Activated CD4-positive, alpha-beta T cell treated with anti-CD3 and anti-CD28 coated beads, Interleukin-2, amount 10 ng/mL, durations not matched to agents 7 days and 5 days (primary cell): ENCODE results near the gene GUCY2D. TPM values are rescaled to one million over a fixed set of nuclear protein-coding genes. Genes with fewer than 3 reads are reported as not detected.

Experiments
- CTCF ChIA-PET: fragments of 350-600 bp; sonication (Branson Sonifier 250); formaldehyde crosslinking; loops from one replicate; lab custom pipeline; 2021; ENCODE audit warnings: antibody characterized with exemption; lab: Charles Lee
- POLR2A ChIA-PET: fragments of 350-600 bp; sonication (Branson Sonifier 250); formaldehyde crosslinking; loops from one replicate; lab custom pipeline; 2021; ENCODE audit warnings: antibody characterized with exemption; lab: Charles Lee
- DNase-seq: peaks from one replicate; pipeline ENCODE4 v3.0.0-alpha.2; 2020
- H3K27ac Mint-ChIP-seq: one replicate; pipeline ENCODE4 v1.8.0; 2021; ENCODE audit warnings: mild to moderate bottlenecking, moderate library complexity, mixed read lengths
- H3K27me3 Mint-ChIP-seq: one replicate; pipeline ENCODE4 v1.8.0; 2021; ENCODE audit warnings: mixed read lengths
- H3K36me3 Mint-ChIP-seq: one replicate; pipeline ENCODE4 v1.8.0; 2021; ENCODE audit warnings: low read depth, mixed read lengths
- H3K4me1 Mint-ChIP-seq: one replicate; pipeline ENCODE4 v1.8.0; 2021; ENCODE audit warnings: mixed read lengths
- H3K4me3 Mint-ChIP-seq: one replicate; pipeline ENCODE4 v1.8.0; 2021; ENCODE audit warnings: mild to moderate bottlenecking, moderate library complexity, mixed read lengths
- H3K9me3 Mint-ChIP-seq: one replicate; pipeline ENCODE4 v1.8.0; 2021; ENCODE audit warnings: mixed read lengths
- total RNA-seq, 2 experiments: library from RNA; stranded (reverse); gene quantifications; one replicate each; pipeline ENCODE4 v1.2.3, GENCODE V29; 2021

Gene GUCY2D
- total RNA-seq, 2 experiments from 2014 or later = not detected

DNA sequence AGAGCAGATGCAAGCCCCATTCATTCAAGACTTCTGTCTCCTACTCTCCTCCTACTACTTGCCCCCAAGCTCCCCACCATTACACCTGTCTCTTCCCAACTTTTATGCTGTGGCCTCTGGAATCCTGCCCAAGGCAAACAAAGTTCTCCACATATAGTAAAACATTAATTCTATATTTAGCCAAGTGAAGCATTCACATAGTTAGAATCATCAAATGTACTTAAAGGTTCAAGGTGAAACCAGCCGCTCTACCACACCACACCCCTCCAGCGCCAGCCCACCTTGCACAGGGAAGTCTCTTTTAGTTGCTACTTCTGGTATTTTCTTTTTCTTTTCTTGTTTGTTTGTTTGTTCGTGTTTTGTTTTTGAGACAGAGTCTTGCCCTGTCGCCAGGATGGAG, 25.4 kb upstream of the GUCY2D start:
- Mint-ChIP-seq H3K27ac (no peak overlapping the region), H3K9me3 (peaks cover 15% of the 10 kb centered on the region), H3K4me1 (no peaks in the 10 kb centered on the region), H3K36me3 (peaks cover 13% of the 10 kb centered on the region), H3K27me3 (peaks cover 12% of the 10 kb centered on the region), H3K4me3 (no peak overlapping the region)
- no peak for DNase-seq
- ChIA-PET POLR2A (no interaction called here), CTCF (interaction anchor here (4.2 kb wide), 1 partner anchor 13 kb away, joined by 19 read pairs; no protein-coding TSS in a partner anchor)

DNA sequence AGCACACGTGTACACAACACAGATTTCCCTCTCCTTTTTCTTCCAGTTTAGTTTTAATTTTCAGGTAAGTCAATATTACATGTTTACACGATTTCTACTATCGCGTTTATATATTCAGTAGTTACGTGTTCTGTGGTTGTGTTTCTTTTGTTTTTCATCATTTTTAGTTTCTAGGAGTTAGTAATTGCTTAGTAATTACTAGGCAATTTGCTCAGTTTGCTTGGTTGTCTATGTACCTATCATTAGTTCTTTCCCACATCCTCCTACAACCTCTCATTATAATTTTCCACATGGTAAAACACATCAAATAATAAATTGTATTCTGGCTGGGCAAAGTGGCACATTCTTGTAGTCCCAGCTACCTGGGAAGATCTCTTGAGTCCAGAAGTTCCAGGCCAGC, 24.6 kb upstream of the GUCY2D start:
- H3K27ac Mint-ChIP-seq = no peak overlapping the region
- no peaks in the 10 kb centered on the region for H3K4me1 Mint-ChIP-seq
- peaks cover 13% of the 10 kb centered on the region for H3K36me3 Mint-ChIP-seq
- H3K9me3 Mint-ChIP-seq = peaks cover 15% of the 10 kb centered on the region
- H3K4me3 Mint-ChIP-seq = no peak overlapping the region
- POLR2A ChIA-PET = no interaction called here
- CTCF ChIA-PET = interaction anchor here (0.7 to 4.2 kb wide), 5 partner anchors 12 to 848 kb away, joined by 3 to 19 read pairs (median 3); no protein-coding TSS in a partner anchor
- H3K27me3 Mint-ChIP-seq = peaks cover 12% of the 10 kb centered on the region
- DNase-seq = no peak

DNA sequence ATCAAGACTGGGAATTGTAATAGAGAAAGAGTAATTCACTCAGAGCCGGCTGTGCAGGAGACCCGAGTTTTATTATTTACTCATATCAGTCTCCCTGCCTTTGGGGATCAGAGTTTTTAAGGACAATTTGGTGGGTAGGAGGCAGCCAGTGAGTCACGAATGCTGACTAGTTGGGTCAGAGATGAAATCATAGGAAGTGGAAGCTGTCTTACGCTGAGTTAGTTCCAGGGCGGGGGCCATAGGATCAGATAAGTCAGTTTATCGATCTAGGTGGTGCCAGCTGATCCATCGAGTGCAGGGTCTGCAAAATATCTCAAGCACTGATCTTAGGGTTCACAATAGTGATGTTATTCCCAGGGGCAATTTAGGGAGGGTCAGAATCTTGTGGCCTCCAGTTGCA, 20.2 kb upstream of the GUCY2D start:
- Mint-ChIP-seq H3K27me3 (peaks cover 5% of the 10 kb centered on the region), H3K4me3 (no peak overlapping the region), H3K36me3 (no peaks in the 10 kb centered on the region), H3K4me1 (no peaks in the 10 kb centered on the region), H3K27ac (no peak overlapping the region), H3K9me3 (no peaks in the 10 kb centered on the region)
- ChIA-PET POLR2A (no interaction called here), CTCF (interaction anchor here (1.0 to 2.7 kb wide), 4 partner anchors 36 to 65 kb away, joined by 3 to 6 read pairs (median 4); no protein-coding TSS in a partner anchor)
- no peak for DNase-seq

DNA sequence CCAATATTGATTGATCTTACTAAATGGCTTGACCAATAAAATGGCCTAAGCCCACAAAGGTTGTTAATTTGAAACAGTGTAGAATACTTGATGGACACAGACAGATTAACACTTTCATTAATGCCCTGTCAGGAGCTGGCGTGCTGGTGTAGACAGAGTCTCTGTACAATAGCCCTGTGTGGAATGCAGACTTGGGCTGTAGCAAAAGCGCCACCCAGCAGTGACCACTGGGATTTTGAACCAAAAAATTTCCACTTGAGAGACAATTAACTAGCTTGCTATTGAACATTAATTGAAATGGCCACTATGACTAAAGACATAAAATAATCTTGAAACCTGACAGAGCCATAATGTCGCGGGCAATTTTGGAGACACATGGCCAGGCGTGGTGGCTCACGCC, 19.7 kb upstream of the GUCY2D start:
- H3K9me3 Mint-ChIP-seq = no peaks in the 10 kb centered on the region
- no peak overlapping the region for H3K4me3 Mint-ChIP-seq
- DNase-seq = no peak
- no peaks in the 10 kb centered on the region for H3K36me3 Mint-ChIP-seq
- POLR2A ChIA-PET = no interaction called here
- CTCF ChIA-PET = interaction anchor here (1.4 to 2.7 kb wide), 2 partner anchors 37 to 59 kb away, joined by 3 to 6 read pairs; no protein-coding TSS in a partner anchor
- no peaks in the 10 kb centered on the region for H3K4me1 Mint-ChIP-seq
- H3K27ac Mint-ChIP-seq = no peak overlapping the region
- H3K27me3 Mint-ChIP-seq = peaks cover 10% of the 10 kb centered on the region

DNA sequence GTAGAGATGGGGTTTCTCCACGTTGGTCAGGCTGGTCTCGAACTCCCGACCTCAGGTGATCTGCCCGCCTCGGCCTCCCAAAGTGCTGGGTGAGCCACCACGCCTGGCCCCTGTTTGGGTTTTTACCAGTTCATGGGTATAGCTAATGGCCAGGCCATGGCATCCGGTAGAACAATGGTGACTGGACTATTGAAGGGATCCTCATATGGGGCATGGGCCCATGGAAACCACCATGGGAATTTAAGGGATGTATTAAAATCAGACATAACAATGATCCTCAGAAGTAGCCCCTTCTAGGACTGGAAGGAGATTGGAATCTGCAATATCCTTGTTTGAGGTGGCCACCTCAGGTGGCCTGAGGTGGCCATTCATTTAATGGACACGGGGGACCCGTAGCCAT, 17.5 kb upstream of the GUCY2D start:
- Mint-ChIP-seq H3K4me1 (peaks cover 14% of the 10 kb centered on the region), H3K36me3 (no peaks in the 10 kb centered on the region), H3K27ac (no peak overlapping the region), H3K9me3 (no peaks in the 10 kb centered on the region), H3K4me3 (no peak overlapping the region), H3K27me3 (peaks cover 10% of the 10 kb centered on the region)
- ChIA-PET POLR2A (no interaction called here), CTCF (interaction anchor here (1.2 to 2.7 kb wide), 3 partner anchors 39 to 297 kb away, joined by 3 to 7 read pairs (median 6); partner anchors contain the start of gene TP53)
- no peak for DNase-seq

DNA sequence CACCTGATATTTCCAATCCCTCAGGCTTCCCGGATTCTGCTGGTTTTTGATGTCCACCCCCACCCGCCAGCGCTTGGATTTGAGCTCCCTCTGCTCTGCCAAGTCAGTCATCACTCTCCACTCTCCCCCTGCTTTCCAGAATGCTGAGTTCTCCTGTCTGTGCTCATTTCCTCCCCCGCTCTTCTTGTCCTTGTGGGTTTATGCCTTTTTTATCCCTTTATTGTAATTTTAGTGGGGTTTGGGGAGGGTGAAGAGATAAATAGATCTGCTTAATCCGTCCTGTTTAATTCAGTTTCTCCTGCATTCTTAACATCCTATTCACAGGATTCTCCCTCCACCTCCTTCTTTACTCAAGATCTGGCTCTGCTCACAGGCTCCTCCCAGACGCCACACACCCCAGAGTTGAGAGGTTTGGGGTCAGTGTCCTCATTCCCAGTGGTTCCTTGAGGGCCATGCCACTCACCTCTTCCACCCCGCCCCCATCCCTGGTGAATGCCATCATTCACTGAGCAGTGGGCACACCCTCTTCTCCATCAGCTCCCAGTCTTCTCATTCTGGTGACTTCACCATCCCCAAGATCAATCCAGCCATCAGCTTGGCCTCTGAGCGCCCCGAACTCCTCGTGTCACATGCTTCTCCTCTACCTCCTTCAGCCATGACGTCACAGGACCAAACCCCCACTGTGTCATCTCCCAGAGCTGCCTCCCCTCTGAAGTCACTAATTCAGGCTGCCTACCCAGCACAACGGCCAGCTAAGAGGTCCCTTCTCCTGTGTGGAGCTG, 15.1 kb upstream of the GUCY2D start:
- CTCF ChIA-PET = interaction anchor here (0.5 to 4.2 kb wide), 8 partner anchors 8 to 226 kb away, joined by 3 to 38 read pairs (median 4); partner anchors contain the start of gene RNF227
- Mint-ChIP-seq H3K36me3 (no peaks in the 10 kb centered on the region), H3K9me3 (no peaks in the 10 kb centered on the region), H3K4me3 (no peak overlapping the region), H3K4me1 (peaks cover 30% of the 10 kb centered on the region), H3K27ac (peak overlapping the region; percentile 4), H3K27me3 (peaks cover 8% of the 10 kb centered on the region)
- POLR2A ChIA-PET = no interaction called here
- DNase-seq = no peak

DNA sequence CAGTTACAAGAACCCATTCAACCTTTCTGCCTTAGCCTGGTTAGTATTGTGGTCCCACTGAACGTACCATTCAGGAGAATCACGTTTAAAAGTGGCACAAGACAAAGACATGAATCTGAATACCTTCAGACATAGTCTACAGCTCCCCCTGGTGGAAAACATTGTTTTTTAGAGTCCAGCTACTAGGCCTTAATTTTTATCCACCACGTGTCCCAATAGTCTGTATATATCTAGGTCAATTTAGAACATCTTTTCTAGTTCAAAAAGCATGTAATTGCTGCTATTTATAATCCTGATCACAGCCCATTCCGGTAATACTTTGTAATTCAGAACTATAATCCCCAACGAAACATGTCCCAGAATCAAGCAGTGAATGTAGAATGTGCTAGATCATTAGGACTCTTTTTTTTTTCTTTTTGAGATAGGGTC, 13.7 kb upstream of the GUCY2D start:
- ChIA-PET POLR2A (interaction anchor here (0.6 kb wide), 1 partner anchor 50 kb away, joined by 3 read pairs; no protein-coding TSS in a partner anchor), CTCF (interaction anchor here (0.6 to 4.2 kb wide), 21 partner anchors 10 to 306 kb away, joined by 3 to 38 read pairs (median 4); partner anchors contain the start of genes NAA38 and RNF227)
- DNase-seq = peak; percentile 86
- H3K27ac Mint-ChIP-seq = peak overlapping the region; percentile 74
- H3K27me3 Mint-ChIP-seq = peaks cover 8% of the 10 kb centered on the region
- H3K36me3 Mint-ChIP-seq = no peaks in the 10 kb centered on the region
- no peak overlapping the region for H3K4me3 Mint-ChIP-seq
- H3K4me1 Mint-ChIP-seq = peaks cover 35% of the 10 kb centered on the region
- no peaks in the 10 kb centered on the region for H3K9me3 Mint-ChIP-seq

DNA sequence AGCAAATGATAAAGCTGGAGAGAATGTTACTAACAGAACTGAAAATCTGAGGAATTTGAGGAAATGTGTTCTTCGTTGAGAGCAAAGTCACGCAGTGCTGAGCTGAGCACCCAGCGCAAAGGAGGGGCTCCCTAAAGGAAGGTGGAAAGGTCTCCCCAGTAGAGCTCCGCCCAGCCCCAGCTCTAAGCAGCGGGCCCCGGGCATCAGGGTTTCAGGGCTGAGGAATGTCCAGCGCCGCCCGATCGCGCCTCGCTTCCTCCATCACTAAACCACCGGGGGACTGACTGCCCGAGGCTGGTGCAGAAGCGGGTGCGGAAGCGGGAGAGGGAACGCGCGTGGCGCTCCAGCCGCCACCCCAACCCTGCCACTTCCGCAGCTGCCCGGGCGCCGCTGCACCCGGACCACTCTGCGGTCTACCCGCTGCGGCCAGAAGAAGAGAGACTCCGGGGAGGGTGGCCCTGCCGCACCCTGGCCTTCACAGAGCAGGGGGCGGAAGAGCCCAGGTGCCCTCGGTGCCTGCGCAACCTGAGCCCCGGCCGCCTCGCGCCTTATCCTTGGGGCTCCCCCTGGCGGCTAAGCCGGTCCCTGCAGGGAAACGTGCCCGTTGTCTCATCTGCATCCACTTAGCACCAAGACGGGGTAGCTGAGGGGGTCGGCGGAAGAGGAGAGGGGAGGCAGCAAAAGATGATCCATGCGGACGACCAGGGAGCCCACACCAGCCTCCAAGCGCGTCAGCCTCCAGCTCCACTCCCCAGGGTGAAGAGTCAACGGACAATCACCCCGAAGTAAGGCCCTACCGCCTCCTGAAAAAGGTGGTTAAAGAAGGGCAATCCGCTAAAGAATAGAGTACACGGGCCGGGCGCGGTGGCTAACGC, 12.4 kb upstream of the GUCY2D start:
- Mint-ChIP-seq H3K4me1 (peaks cover 35% of the 10 kb centered on the region), H3K4me3 (peak overlapping the region; percentile 75), H3K27me3 (peaks cover 6% of the 10 kb centered on the region), H3K9me3 (no peaks in the 10 kb centered on the region), H3K36me3 (no peaks in the 10 kb centered on the region), H3K27ac (peak overlapping the region; percentile 94)
- ChIA-PET POLR2A (interaction anchor here (0.9 to 1.0 kb wide), 2 partner anchors 77 to 133 kb away, joined by 4 to 7 read pairs; partner anchors contain the start of gene NAA38), CTCF (interaction anchor here (0.5 to 4.2 kb wide), 42 partner anchors 8 to 841 kb away, joined by 3 to 38 read pairs (median 5); partner anchors contain the start of genes CNTROB, GUCY2D, KCNAB3 and NAA38)
- DNase-seq = peak; percentile 92

DNA sequence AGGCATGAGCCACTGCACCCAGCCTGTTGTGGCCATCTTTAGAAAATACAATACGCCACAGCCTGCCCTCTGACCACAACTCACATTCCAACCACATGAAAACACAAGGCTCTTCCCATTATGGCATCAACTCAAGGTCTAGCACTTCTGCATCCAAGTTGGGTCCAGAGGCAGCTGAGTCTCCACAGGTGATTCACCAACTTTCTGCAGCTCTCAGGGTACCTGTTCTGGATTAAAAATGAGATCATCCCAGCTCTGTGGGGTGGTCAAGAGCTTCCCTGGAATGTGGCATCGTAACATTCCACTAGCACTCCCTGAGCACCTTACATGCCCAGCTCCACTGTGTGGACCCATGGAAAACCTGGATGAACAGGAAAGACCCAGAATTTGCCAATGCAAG, 9.9 kb upstream of the GUCY2D start:
- CTCF ChIA-PET = interaction anchor here (1.7 kb wide), 1 partner anchor 155 kb away, joined by 3 read pairs; no protein-coding TSS in a partner anchor
- Mint-ChIP-seq H3K4me1 (peaks cover 42% of the 10 kb centered on the region), H3K27ac (no peak overlapping the region), H3K9me3 (no peaks in the 10 kb centered on the region), H3K36me3 (no peaks in the 10 kb centered on the region), H3K27me3 (peaks cover 9% of the 10 kb centered on the region), H3K4me3 (no peak overlapping the region)
- no peak for DNase-seq
- POLR2A ChIA-PET = no interaction called here

DNA sequence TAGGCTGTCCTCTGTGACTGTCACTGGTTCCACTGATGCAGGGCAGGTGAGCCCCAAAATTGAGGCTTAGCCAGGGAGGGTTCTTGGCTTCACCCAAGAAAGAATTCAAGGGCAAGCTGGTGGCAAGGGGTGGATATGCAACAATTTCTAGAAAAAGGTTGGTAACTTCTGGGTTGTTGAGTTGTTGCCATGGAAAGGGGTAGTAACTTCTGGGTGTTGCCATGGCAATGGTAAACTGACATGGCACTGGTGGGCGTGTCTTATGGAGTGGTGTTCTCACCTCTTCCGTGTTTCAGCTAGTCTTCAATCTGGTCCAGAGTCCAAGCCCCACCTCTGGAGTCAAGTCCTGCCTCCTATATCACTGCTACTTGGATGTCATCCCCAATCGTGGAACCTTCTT, 9.5 kb upstream of the GUCY2D start:
- H3K27me3 Mint-ChIP-seq = peaks cover 7% of the 10 kb centered on the region
- peaks cover 42% of the 10 kb centered on the region for H3K4me1 Mint-ChIP-seq
- H3K9me3 Mint-ChIP-seq = no peaks in the 10 kb centered on the region
- CTCF ChIA-PET = interaction anchor here (1.7 kb wide), 1 partner anchor 156 kb away, joined by 3 read pairs; no protein-coding TSS in a partner anchor
- POLR2A ChIA-PET = no interaction called here
- peak; percentile 26 for DNase-seq
- no peak overlapping the region for H3K4me3 Mint-ChIP-seq
- H3K36me3 Mint-ChIP-seq = no peaks in the 10 kb centered on the region
- H3K27ac Mint-ChIP-seq = no peak overlapping the region

DNA sequence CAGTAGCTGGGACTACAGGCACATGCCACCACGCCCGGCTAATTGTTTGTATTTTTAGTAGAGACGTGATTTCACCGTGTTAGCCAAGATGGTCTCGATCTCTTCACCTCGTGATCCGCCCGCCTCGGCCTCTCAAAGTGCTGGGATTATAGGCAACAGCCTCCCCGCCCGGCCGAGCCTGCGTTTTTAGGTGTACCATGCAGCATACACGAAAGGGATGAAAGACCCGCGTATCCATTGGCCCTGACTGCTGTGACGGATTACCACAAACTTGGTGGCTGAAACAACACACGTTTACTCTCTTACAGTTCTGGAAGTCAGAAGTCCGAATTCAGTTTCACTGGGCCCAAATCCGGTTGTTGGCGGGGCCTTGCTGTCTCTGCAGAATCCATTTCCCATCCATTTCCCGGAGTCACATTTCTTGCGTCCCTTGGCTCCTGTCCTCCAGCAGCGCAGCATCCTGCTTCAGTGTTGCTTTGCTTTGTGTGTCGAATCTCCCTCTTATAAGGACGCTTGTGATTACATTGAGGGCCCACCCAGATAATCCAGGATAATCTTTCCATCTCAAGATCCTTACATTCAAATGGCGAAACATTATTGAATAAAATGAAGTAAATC, 8.3 kb upstream of the GUCY2D start:
- no peaks in the 10 kb centered on the region for H3K9me3 Mint-ChIP-seq
- H3K4me3 Mint-ChIP-seq = no peak overlapping the region
- peaks cover 14% of the 10 kb centered on the region for H3K27me3 Mint-ChIP-seq
- no peak overlapping the region for H3K27ac Mint-ChIP-seq
- ChIA-PET POLR2A (no interaction called here), CTCF (no interaction called here)
- no peaks in the 10 kb centered on the region for H3K36me3 Mint-ChIP-seq
- DNase-seq = no peak
- H3K4me1 Mint-ChIP-seq = peaks cover 35% of the 10 kb centered on the region

DNA sequence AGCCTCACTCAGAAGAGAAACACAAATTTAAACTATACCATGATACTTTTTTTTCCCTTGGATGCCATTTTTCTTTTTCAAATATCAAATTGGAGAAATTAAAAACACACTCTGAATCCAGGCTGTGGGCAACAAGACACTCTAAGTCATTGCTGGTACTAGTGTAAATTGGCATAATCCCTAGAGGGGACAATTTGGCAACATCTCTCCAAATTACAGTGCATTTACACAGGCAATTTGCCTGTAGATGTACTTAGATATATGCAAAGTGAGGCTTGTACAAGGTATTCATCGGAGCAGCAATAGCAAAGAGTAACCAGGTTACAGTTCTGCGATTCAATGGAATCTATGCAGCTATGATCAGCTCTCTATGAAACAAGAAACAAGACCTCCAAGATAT, 6.7 kb upstream of the GUCY2D start:
- CTCF ChIA-PET = no interaction called here
- no peak for DNase-seq
- Mint-ChIP-seq H3K4me1 (peaks cover 22% of the 10 kb centered on the region), H3K36me3 (no peaks in the 10 kb centered on the region), H3K9me3 (no peaks in the 10 kb centered on the region), H3K27me3 (peaks cover 23% of the 10 kb centered on the region), H3K4me3 (no peak overlapping the region), H3K27ac (no peak overlapping the region)
- POLR2A ChIA-PET = no interaction called here
